Transverse colon (tissue), 3 donors: ENCODE measurements around the gene ARL6IP5.

Source experiments
- POLR2A ChIP-seq: fragments of 450-650 bp; IDR thresholded peaks from one replicate; pipeline ENCODE4 v1.6.1; 2016; ENCODE audit warnings: antibody characterized with exemption, mild to moderate bottlenecking, moderate library complexity
- TF ChIP-seq, protein P1 (sequence below), 5 experiments: fragments of 200-600 bp in 3 of 5; fragments of 450-650 bp in 2 of 5; sonication (generic) in 3 of 5; IDR thresholded peaks; 1 replicate in 2 of 5; 2 replicates in 3 of 5; pipeline ENCODE4 v1.5.1; 2016 to 2017; ENCODE audit warnings: antibody characterized with exemption in 5 of 5, inconsistent platforms in 3 of 5, mild to moderate bottlenecking in 2 of 5, moderate library complexity in 1 of 5

- TF ChIP-seq, protein P1, sequence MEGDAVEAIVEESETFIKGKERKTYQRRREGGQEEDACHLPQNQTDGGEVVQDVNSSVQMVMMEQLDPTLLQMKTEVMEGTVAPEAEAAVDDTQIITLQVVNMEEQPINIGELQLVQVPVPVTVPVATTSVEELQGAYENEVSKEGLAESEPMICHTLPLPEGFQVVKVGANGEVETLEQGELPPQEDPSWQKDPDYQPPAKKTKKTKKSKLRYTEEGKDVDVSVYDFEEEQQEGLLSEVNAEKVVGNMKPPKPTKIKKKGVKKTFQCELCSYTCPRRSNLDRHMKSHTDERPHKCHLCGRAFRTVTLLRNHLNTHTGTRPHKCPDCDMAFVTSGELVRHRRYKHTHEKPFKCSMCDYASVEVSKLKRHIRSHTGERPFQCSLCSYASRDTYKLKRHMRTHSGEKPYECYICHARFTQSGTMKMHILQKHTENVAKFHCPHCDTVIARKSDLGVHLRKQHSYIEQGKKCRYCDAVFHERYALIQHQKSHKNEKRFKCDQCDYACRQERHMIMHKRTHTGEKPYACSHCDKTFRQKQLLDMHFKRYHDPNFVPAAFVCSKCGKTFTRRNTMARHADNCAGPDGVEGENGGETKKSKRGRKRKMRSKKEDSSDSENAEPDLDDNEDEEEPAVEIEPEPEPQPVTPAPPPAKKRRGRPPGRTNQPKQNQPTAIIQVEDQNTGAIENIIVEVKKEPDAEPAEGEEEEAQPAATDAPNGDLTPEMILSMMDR (IDR thresholded peaks at IDR 0.05) = no peak
- no peak for TF ChIP-seq POLR2A
These were observed 10.9 kb downstream of the ARL6IP5 start for GRCh38 chr3:69095636-69096035.
